KMS-11 (cell line): ENCODE results near the gene MCF2.

ENCODE experiments used
- H2AFZ ChIP-seq: fragments of 200-600 bp; sonication (generic); 2 replicates; pipeline ENCODE4 v1.6.1; 2016; ENCODE audit warnings: antibody characterized with exemption, mixed run types, low read depth
- H3K27ac ChIP-seq: fragments of 200-600 bp; sonication (generic); 2 replicates; pipeline ENCODE4 v1.6.1; 2016; ENCODE audit warnings: mild to moderate bottlenecking, mixed run types
- H3K27me3 ChIP-seq: fragments of 200-600 bp; sonication (generic); 2 replicates; pipeline ENCODE4 v1.6.1; 2017; ENCODE audit warnings: mild to moderate bottlenecking, low read depth, mixed run types, moderate library complexity; ENCODE audit not compliant: insufficient read depth
- H3K36me3 ChIP-seq: fragments of 200-600 bp; sonication (generic); 2 replicates; pipeline ENCODE4 v1.6.1; 2017; ENCODE audit warnings: mild to moderate bottlenecking, mixed run types; ENCODE audit not compliant: insufficient read depth
- H3K4me1 ChIP-seq: fragments of 200-600 bp; sonication (generic); 2 replicates; pipeline ENCODE4 v1.6.1; 2016; ENCODE audit warnings: mild to moderate bottlenecking, low read depth, mixed run types; ENCODE audit not compliant: poor library complexity, severe bottlenecking
- H3K4me2 ChIP-seq: fragments of 200-600 bp; sonication (generic); 2 replicates; pipeline ENCODE4 v1.7.0; 2016; ENCODE audit warnings: mild to moderate bottlenecking, mixed run types
- H3K4me3 ChIP-seq: fragments of 200-600 bp; sonication (generic); IDR thresholded peaks from 2 replicates; pipeline ENCODE4 v1.6.1; 2017; ENCODE audit warnings: low read depth, low read length, mixed read lengths; ENCODE audit not compliant: insufficient read depth
- H3K79me2 ChIP-seq: fragments of 200-600 bp; sonication (generic); 2 replicates; pipeline ENCODE4 v1.6.1; 2016; ENCODE audit warnings: low read depth, mixed run types; ENCODE audit not compliant: insufficient read depth
- H3K9ac ChIP-seq: fragments of 200-600 bp; sonication (generic); 2 replicates; pipeline ENCODE4 v1.6.1; 2016; ENCODE audit warnings: mild to moderate bottlenecking, mixed run types
- H4K20me1 ChIP-seq: fragments of 200-600 bp; sonication (generic); 2 replicates; pipeline ENCODE4 v1.6.1; 2016; ENCODE audit warnings: mild to moderate bottlenecking, mixed run types; ENCODE audit not compliant: insufficient read depth
- TF ChIP-seq, protein P1 (sequence below): fragments of 200-600 bp; sonication (generic); conservative IDR thresholded peaks from 2 replicates; pipeline ENCODE4 v1.6.1; 2017; ENCODE audit warnings: low read depth, mild to moderate bottlenecking, antibody characterized with exemption, low read length, moderate library complexity, mixed read lengths

Gene MCF2

DNA sequence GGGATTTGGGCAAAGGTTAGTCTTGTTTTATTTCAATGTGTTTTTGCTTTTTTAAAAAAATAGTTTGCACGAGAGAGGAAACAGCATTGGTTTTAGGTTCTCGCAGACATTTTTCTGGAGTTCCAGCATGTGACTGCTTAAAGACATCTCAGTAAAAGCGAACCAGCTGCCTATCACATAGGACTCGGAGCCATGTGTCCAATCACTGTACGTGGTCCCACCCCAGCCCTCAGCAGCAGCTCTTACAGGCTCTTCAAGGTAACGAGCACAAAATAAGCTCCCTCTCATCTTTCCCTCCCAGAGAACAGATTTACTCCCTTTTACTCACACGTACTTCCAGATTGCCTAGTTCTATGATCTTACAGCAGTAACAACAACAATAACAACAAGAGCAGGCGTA lies 68.7 kb downstream of the MCF2 start:
- H3K4me3 ChIP-seq, result no peak overlapping the region
- no peak overlapping the region for H2AFZ ChIP-seq
- H3K27ac ChIP-seq, result no peak overlapping the region
- H3K79me2 ChIP-seq, result no peaks in the 10 kb centered on the region
- H3K4me2 ChIP-seq, result no peak overlapping the region
- H3K9ac ChIP-seq, result no peak overlapping the region
- no peaks in the 10 kb centered on the region for H3K27me3 ChIP-seq
- no peaks in the 10 kb centered on the region for H4K20me1 ChIP-seq
- H3K36me3 ChIP-seq, result no peaks in the 10 kb centered on the region
- TF ChIP-seq, protein P1, sequence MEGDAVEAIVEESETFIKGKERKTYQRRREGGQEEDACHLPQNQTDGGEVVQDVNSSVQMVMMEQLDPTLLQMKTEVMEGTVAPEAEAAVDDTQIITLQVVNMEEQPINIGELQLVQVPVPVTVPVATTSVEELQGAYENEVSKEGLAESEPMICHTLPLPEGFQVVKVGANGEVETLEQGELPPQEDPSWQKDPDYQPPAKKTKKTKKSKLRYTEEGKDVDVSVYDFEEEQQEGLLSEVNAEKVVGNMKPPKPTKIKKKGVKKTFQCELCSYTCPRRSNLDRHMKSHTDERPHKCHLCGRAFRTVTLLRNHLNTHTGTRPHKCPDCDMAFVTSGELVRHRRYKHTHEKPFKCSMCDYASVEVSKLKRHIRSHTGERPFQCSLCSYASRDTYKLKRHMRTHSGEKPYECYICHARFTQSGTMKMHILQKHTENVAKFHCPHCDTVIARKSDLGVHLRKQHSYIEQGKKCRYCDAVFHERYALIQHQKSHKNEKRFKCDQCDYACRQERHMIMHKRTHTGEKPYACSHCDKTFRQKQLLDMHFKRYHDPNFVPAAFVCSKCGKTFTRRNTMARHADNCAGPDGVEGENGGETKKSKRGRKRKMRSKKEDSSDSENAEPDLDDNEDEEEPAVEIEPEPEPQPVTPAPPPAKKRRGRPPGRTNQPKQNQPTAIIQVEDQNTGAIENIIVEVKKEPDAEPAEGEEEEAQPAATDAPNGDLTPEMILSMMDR, result no peak
- no peaks in the 10 kb centered on the region for H3K4me1 ChIP-seq

DNA sequence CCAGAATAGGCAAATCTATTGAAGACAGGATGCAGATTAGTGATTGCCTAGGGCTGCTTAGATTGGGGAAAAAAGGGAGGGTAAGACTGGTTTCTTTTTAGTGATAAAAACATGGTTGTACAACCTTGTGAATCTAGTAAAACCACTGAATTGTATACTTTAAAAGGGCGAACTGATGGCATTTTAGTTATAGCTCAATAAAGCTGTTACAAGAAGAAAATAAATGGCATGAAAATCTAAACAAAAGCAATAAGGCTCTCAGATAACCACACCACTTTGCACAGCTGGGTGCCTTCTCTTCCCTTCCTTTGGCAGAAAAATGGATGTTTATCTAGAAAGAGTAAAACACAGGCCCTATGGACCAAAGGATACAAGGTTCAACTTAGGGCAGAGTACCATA lies 107.9 kb downstream of the MCF2 start:
- no peaks in the 10 kb centered on the region for H3K27me3 ChIP-seq
- H3K36me3 ChIP-seq, result no peaks in the 10 kb centered on the region
- H3K4me3 ChIP-seq, result no peak overlapping the region
- H3K27ac ChIP-seq, result no peak overlapping the region
- H3K4me1 ChIP-seq, result no peaks in the 10 kb centered on the region
- TF ChIP-seq, protein P1, result no peak
- no peaks in the 10 kb centered on the region for H4K20me1 ChIP-seq
- no peaks in the 10 kb centered on the region for H3K79me2 ChIP-seq
- H3K4me2 ChIP-seq, result no peak overlapping the region
- H3K9ac ChIP-seq, result no peak overlapping the region
- no peak overlapping the region for H2AFZ ChIP-seq

DNA sequence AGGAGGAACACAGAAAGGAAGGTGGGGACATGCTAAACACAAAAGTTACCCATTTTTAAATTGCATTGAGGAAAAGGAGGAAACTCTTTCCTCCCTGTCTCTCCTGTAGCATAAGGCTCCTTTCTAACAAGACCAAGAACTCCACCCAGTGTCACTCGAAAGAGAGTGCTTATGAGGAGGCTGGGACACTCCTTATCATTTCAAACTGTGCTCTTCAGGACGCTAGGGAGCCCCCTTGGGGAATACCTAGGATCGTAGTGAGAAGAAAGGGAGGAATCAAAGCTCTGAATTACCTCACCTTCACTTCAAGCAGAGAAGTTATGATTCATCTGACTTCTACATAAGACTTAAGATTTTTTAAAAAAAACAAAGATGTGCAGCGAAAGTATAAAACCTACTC lies 111.9 kb downstream of the MCF2 start:
- Histone ChIP-seq H3K4me3 (no peak overlapping the region), H3K9ac (no peak overlapping the region), H4K20me1 (no peaks in the 10 kb centered on the region), H3K27ac (no peak overlapping the region), H2AFZ (no peak overlapping the region), H3K4me2 (no peak overlapping the region), H3K4me1 (no peaks in the 10 kb centered on the region), H3K36me3 (no peaks in the 10 kb centered on the region), H3K27me3 (no peaks in the 10 kb centered on the region), H3K79me2 (no peaks in the 10 kb centered on the region)
- TF ChIP-seq, protein P1, result no peak

DNA sequence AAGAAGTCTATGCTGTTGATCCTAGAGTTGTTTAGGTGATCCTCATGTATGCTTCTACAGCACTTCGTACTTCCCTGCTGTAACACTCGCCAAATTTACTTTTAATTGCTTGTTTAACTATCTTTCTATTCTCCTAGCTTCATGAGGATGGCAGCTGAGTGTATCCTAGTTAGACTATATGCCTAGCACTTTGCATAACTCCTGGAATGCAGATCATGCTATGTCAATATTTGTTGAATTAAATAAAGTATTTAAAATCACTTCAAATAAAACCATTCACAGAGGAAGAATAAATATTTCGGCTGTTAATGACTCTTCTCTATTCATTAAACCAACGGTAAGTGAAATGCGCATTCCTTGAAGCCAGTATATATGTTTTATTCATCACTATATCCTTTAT lies 122.4 kb downstream of the MCF2 start:
- TF ChIP-seq, protein P1, result no peak
- Histone ChIP-seq H3K79me2 (no peaks in the 10 kb centered on the region), H3K27me3 (no peaks in the 10 kb centered on the region), H3K4me3 (no peak overlapping the region), H4K20me1 (no peaks in the 10 kb centered on the region), H3K4me2 (no peak overlapping the region), H3K36me3 (no peaks in the 10 kb centered on the region), H2AFZ (no peak overlapping the region), H3K4me1 (no peaks in the 10 kb centered on the region), H3K27ac (no peak overlapping the region), H3K9ac (no peak overlapping the region)

DNA sequence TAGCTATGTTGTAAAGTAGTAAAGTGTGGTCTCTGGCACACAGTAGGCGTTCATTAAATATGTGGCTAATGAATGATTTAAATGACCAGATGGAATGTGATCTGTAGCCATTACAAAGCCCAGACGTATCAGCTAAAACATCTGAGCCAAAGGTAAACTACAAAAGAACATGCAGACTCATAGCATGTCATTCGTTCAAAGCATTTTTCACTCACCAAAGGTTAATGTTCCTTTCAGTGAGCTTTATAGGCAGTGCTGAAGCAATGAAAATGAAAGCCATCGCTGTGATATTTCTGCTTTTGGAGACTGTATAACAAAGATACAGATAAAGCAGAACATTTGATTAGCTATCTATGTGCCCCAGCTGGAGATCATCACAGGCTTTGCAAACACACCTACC lies 126.9 kb downstream of the MCF2 start:
- Histone ChIP-seq H3K4me1 (no peaks in the 10 kb centered on the region), H3K4me3 (no peak overlapping the region), H3K36me3 (no peaks in the 10 kb centered on the region), H3K27ac (no peak overlapping the region), H3K4me2 (no peak overlapping the region), H2AFZ (no peak overlapping the region), H4K20me1 (no peaks in the 10 kb centered on the region), H3K27me3 (no peaks in the 10 kb centered on the region), H3K9ac (no peak overlapping the region), H3K79me2 (no peaks in the 10 kb centered on the region)
- TF ChIP-seq, protein P1, result no peak
